ENCODE data around the gene SOX8.

The SOX8 gene

DNA sequence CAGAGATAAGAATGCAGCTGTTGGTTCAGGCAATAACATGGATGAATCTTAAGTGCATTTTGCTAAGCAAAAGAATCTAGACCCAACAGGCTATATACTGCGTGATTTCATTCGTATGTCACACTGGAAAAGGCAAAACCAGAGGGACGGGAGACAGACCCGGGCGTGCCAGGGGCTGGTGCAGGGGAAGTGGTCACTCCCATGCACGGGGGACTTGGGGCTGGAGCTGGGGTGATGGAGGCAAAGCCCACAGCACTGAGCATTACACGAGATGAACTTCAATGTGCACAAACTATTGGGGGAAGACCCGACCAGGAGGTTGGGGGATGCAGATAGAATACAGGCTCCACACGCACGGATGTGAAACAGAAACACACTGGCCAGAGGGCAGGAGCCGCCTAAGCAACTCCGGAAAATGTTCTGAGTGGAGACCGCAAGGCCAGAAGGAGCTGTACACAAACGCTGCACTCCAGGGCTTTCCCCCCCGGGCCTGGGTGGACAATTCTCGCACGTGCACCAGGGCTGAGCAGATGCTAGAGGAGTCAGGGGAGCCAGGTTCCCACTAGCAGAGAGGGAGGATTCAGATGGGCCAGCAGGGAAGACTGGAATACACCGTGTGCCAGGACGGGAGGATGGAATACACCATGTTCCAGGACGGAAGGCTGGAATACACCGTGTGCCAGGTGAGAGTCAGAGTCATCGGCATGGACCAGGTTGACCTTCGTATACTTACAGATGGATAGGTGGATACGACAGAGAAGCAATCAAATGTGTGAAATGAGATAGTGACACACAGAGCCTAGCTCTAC is 22.1 kb upstream of the SOX8 start:
- TF ChIP-seq, protein P1, sequence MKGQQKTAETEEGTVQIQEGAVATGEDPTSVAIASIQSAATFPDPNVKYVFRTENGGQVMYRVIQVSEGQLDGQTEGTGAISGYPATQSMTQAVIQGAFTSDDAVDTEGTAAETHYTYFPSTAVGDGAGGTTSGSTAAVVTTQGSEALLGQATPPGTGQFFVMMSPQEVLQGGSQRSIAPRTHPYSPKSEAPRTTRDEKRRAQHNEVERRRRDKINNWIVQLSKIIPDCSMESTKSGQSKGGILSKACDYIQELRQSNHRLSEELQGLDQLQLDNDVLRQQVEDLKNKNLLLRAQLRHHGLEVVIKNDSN (IDR thresholded peaks at IDR 0.05), result no peak
- TF ChIP-seq CEBPB (IDR thresholded peaks at IDR 0.05) (no peak), YY1 (IDR thresholded peaks at IDR 0.05; ENCODE audit: low read depth) (no peak), EP300 (IDR thresholded peaks at IDR 0.05; ENCODE audit: borderline replicate concordance) (no peak), RAD21 (IDR thresholded peaks at IDR 0.05; ENCODE audit: low read depth) (no peak), ZBTB7A (IDR thresholded peaks at IDR 0.05; ENCODE audit: low read depth) (no peak), NFIC (IDR thresholded peaks at IDR 0.05) (no peak), TCF12 (IDR thresholded peaks at IDR 0.05; ENCODE audit: low read depth) (no peak), EGR1 (IDR thresholded peaks at IDR 0.05) (no peak), TAF1 (IDR thresholded peaks at IDR 0.05; ENCODE audit: low read depth) (no peak), CREB1 (IDR thresholded peaks at IDR 0.05; ENCODE audit: low read depth) (no peak), FOXM1 (IDR thresholded peaks at IDR 0.05; ENCODE audit: borderline replicate concordance, low read depth) (no peak), TEAD4 (IDR thresholded peaks at IDR 0.05) (no peak)
- TF ChIP-seq, protein P2, sequence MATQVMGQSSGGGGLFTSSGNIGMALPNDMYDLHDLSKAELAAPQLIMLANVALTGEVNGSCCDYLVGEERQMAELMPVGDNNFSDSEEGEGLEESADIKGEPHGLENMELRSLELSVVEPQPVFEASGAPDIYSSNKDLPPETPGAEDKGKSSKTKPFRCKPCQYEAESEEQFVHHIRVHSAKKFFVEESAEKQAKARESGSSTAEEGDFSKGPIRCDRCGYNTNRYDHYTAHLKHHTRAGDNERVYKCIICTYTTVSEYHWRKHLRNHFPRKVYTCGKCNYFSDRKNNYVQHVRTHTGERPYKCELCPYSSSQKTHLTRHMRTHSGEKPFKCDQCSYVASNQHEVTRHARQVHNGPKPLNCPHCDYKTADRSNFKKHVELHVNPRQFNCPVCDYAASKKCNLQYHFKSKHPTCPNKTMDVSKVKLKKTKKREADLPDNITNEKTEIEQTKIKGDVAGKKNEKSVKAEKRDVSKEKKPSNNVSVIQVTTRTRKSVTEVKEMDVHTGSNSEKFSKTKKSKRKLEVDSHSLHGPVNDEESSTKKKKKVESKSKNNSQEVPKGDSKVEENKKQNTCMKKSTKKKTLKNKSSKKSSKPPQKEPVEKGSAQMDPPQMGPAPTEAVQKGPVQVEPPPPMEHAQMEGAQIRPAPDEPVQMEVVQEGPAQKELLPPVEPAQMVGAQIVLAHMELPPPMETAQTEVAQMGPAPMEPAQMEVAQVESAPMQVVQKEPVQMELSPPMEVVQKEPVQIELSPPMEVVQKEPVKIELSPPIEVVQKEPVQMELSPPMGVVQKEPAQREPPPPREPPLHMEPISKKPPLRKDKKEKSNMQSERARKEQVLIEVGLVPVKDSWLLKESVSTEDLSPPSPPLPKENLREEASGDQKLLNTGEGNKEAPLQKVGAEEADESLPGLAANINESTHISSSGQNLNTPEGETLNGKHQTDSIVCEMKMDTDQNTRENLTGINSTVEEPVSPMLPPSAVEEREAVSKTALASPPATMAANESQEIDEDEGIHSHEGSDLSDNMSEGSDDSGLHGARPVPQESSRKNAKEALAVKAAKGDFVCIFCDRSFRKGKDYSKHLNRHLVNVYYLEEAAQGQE (IDR thresholded peaks at IDR 0.05; ENCODE audit: low read depth), result no peak
- TF ChIP-seq, protein P3, sequence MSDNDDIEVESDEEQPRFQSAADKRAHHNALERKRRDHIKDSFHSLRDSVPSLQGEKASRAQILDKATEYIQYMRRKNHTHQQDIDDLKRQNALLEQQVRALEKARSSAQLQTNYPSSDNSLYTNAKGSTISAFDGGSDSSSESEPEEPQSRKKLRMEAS (IDR thresholded peaks at IDR 0.05), result no peak

DNA sequence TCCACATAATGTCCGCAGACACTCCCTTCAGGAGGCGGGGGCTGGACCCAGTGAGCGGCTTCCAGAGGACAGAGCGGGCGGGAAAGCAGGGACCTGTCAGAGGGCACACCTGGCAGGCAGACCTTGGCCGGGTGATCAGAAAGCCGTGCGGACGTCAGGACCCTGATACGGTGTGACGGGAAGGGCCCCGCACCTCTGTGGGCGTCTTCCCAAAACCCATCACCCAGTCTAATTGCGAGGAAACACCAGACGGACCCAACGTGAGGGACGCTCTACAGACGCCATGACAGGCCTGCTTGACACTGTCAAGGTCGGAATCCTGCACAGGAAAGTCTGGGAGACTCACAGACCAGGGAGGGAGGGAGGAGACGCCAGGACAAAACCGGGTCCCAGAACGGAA is 19.2 kb upstream of the SOX8 start:
- TF ChIP-seq, protein P3 (IDR thresholded peaks at IDR 0.05), result no peak
- TF ChIP-seq, protein P2 (IDR thresholded peaks at IDR 0.05; ENCODE audit: low read depth), result no peak
- TF ChIP-seq FOXM1 (IDR thresholded peaks at IDR 0.05; ENCODE audit: borderline replicate concordance, low read depth), result no peak

DNA sequence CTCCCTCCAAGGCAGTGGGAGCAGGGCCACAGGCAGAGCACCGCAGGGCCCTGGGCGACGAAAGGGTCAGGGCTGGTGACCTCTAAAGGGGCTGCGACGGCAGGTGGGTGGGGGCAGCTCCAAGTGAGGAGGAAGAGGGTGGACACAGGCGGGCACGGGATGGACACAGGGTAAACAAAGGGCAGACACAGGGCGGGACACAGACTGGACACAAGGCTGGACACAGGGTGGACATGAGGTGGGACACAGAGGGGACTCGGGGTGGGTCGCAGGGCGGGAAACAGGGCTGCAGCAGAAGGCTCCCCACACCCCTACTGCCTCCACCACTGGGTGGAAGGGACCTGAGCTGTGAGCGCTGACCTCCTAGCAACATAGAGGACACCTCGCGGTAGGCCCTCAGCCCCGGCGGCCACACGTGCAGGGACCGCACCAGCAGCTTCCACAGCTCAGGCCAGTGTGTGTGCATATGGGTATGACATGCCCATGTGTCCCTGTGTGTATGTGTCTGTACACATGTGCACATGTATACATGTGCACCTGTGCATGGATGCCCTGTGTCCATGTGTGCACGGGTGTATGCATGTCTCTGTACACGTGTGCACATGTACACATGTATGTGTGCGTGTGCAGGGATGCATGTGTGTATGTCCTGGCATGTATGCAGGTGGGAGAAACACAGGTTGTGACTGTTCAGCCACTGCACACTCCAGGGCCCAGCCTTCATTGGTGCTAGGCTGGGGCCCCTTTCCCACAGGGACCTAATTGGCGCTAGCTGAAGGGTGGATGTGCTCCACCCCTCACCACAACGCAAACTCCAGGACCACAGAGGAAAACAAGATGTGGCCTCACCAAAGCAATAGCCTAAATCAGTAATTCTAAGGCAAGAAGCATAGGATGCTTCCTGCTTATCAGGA is 18.4 kb upstream of the SOX8 start:
- TF ChIP-seq EGR1 (IDR thresholded peaks at IDR 0.05) (no peak), TAF1 (IDR thresholded peaks at IDR 0.05; ENCODE audit: low read depth) (no peak), NFIC (IDR thresholded peaks at IDR 0.05) (no peak), TCF12 (IDR thresholded peaks at IDR 0.05; ENCODE audit: low read depth) (no peak), RAD21 (IDR thresholded peaks at IDR 0.05; ENCODE audit: low read depth) (no peak), TEAD4 (IDR thresholded peaks at IDR 0.05) (no peak), CEBPB (IDR thresholded peaks at IDR 0.05) (no peak), YY1 (IDR thresholded peaks at IDR 0.05; ENCODE audit: low read depth) (no peak), ZBTB7A (IDR thresholded peaks at IDR 0.05; ENCODE audit: low read depth) (no peak)
- TF ChIP-seq, protein P3 (IDR thresholded peaks at IDR 0.05), result no peak
- TF ChIP-seq, protein P1 (IDR thresholded peaks at IDR 0.05), result no peak
- TF ChIP-seq, protein P2 (IDR thresholded peaks at IDR 0.05; ENCODE audit: low read depth), result no peak

Measured in Ishikawa (cell line).